NCI-H2227 (cell line): ENCODE measurements around the gene ZNF529.
"Not testable (repeated sequence)": the region's sequence is repeated elsewhere in the genome, so short reads cannot be mapped to it uniquely, and the experiment has no call there.

ENCODE experiments used
- DNase-seq: peaks from one replicate; lab custom pipeline; 2025; ENCODE audit not compliant: unreplicated experiment; lab: John Stamatoyannopoulos, UW

The ZNF529 gene

DNA sequence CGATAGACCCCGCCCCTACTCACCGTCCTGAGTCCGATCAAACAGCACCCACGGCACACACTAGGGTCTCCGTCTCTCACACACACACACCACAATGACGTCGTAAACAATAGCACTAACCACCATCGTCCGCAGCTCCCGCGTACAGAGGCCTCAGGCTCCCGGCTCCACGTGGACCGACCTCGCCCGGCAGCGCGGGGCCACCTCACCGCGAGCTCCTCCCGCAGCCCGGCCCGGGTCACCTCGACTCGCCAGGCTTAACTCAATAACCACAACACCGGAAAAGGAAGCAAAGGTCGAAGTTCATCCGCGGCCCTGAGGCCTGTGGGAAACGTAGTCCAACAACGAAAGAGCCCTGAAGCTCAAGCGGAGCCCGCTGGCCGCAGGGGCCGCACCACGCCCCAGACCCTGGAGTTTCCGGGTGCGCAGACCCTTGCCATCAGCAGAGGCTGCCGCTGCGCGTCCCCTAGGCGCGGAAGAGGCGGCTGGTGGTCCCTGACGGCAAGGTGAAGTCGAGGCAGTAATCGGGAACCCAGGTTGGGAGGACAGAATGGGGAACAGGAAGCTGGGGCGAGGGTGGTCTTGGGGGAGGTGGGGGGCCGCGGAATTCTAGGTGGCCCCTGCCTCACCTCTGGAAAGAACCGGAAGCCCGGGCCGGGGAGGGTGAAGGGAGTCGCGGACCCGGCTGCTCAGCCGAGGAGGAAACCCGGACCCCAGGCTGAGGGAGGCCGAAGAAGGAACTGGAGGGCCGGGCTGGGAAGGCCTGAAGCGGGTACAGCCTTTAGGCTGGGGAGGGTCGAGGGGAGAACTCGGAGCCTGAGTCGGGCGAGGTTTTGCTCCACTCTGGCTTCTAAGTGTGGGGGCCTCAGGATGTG lies at the start of gene ZNF529:
Gene ZNF529, minus strand, starts transcription at position 273 of the 875 bp plus-strand sequence. CDS start 946 bp downstream, outside the sequence.
- DNase-seq = peak; percentile 90

DNA sequence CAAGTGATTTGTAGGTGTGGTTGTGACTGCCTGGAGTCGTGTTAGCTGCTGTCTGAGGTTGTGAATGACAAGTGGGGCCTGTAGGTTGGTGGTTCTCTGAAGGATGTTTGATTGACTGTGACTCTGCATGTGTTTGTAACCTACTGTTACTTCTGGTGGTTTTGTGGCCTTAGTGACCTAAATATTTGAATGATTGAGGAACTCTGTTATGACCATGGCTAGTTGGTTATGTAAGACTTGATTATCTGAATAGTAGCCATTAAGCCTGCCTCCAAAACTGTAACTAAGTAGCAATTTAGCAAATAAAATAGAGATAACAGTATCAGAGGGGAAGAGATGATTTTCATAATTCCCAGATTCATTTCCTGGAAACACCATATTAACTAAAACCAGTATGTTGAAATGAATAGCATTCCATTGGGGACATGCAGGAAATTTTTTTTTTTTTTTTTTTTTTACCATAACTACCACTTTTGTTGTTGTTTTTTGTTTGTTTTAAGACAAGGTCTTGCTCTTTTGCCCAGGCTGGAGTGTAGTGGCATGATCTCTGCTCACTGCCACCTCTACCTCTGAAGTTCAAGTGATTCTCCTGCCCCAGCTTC lies 32.9 kb upstream of the ZNF529 start:
- DNase-seq = no peak

DNA sequence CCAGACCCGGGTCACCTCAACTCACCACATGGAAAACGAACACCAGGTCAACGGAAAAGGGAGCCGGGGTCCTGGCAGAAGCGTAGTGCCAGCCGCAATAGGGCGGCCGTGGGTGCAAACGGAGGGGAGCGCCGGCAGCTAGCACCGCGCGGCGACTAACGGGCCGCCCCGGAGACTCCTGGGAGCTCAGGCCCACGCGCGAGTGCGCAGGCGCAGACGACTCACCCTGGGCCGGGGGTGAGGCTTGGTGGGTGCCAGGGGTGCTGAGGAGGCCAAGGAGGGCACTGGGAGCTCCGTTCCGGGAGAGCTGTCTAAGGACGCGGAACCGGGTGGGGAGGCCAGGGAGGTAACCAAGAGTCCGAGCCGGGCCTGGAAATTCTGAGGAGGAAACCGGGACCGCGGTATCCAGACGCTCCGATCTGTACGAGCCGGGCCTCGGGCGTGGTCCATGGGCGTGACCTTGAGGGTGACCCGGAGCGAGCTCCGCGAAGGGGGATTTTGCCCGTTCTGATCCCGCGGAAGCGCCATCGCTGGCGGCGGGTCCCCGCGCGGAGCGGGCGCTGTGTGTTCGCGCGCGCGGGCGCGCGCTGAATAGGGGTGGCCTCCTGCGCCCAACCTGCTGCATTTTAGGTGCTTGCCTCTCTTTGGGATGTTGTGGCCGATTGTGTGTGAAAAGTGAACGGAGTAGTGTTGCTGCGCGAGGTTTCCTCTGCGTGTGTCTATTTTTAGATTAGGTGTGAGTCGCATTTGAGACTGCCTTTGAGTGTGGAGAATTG lies 32.2 kb upstream of the ZNF529 start, which contains the start of gene ZNF382:
Gene ZNF382, plus strand, starts transcription at position 213 of the 776 bp plus-strand sequence. CDS start 4,602 bp downstream, outside the sequence.
- no peak for DNase-seq

DNA sequence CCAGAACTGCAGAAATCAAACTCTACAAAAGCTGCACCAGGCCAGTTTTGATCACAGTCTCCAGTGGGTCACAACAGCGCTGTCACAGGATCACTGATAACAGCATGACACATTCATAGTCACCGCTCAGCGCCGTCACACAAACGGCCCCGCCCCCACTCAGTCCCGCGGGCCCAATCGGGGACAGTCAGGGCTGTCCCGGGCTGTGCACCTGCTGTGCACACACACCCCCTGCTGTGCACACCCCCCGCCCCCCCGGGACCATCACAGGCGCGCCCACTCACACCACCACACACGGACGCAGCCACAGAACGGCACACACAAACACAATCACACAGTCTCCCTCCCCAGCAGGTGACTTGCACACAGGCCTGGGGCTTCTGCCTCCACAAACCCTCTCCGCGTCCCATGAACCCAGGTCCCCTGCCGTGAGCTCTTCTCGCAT lies 31.6 kb upstream of the ZNF529 start:
- no peak for DNase-seq

DNA sequence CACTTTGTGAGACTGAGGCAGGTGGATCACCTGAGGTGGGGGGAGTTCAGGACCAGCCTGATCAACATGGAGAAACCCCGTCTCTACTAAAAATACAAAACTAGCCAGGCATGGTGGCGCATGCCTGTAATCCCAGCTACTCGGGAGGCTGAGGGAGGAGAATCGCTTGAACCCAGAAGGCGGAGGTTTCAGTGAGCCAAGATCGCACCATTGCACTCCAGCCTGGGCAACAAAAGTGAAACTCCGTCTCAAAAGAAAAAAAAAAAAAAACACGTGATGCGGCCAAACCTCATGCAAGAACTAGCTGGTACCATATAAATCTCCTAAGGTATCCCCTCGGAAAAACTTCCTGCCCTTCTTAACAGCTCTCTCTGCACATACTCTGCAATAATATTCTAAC lies 29.6 kb upstream of the ZNF529 start:
- not testable (repeated sequence) for DNase-seq

DNA sequence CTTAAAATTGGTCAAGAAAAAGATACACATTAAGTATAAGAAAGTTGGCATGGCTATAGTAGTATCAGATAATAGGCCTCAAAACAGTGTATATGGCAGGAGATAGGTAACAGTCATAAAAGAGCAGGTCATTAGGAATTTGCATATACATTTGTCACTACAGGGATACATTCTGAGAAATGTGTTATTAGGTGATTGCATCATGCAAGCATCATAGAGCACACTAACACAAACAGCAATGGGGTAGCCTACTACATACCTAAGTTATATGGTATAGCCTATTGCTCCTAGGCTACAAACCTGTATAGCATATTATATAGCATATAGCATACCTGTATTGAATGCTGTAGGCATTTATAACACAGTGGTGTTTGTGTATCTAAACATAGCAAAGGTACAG lies 6.2 kb upstream of the ZNF529 start:
- DNase-seq = no peak

DNA sequence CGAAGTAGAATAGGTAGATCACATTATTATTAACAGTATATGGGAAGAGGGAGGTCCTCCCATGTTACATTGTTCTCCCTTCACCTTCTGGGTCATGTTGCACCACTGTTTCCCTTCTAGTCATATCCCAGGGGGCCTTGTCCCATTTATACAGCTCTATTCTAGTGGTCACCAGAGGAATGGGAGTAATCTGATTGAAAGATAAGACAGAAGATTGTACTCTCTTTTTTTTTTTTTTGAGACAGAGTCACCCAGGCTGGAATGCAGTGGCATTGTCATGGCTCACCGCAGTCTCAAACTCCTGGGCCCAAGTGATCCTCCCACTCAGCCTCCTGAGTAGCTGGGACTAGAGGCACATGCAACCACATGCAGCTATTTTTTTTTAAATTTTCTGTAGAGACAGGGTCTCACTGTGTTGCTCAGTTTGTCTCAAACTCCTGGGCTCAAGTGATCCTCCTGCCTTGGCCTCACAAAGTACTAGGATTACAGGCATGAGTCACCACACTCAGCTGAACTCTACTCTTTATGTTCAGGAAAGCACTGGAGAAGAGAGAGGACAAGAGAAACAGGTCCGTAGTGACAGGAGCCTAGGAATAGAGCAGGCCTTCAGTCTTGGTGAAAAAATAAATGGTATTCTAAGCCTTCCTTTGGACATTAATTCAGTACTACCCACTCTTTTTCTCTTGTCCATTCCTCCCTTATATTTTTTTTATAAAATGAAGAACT lies 4.3 kb upstream of the ZNF529 start:
- no peak for DNase-seq

DNA sequence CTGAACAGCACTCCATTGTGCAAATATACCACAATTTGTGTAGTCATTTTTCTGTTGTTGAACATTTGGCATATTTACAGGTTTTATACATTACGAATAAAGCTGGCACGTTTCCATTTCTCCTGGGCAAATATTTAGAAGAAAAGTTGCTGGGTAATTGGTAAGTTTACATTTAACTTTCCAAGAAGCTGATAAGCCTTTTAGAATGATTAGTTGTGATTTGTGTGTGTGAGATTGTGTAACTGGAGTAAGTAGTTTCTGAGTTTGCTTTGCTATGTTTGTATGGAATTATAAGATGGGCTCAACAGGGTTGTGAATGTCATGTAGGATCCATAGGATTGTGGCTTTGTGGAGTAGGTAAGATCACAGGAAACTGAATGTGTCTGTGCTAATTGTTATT lies 1.6 kb upstream of the ZNF529 start:
- no peak for DNase-seq

DNA sequence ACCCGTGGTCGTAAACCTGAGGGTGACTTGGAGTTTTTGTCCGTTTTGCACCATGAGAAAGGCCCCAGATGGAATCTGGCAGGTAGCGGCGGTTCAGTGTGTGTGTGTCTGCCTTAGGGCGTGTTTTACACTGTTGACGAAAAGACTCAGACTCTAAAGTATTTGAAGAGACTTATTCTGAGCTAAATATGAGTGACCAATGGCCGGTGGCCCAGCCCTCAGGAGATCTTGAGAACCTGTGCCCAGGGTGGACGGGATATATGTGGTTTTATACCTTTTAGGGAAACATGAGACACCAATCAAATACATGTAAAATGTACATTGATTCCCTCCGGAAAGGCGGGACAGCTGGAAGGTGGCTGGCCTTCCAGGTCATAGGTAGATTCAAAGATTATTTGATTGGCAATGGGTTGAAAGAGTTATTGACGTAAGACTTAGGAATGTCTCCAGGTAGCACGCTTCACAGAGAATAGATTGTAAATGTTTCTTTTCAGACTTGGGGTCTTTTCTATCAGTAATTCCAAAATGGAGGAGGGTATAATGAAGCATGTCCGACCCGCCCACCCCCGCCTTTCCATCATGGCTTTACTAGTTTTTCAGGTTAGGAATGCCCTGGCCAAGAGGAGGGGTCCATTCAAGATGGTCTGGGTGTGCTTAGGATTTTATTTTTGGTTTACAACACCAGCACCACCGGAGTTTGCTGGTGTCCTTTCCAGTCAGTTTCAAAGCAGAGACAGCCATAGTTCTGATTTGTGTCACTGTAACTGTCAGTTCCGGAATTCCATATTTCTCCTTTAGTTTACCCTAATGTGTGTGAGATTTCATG lies 1.0 kb upstream of the ZNF529 start:
- peak; percentile 14 for DNase-seq

DNA sequence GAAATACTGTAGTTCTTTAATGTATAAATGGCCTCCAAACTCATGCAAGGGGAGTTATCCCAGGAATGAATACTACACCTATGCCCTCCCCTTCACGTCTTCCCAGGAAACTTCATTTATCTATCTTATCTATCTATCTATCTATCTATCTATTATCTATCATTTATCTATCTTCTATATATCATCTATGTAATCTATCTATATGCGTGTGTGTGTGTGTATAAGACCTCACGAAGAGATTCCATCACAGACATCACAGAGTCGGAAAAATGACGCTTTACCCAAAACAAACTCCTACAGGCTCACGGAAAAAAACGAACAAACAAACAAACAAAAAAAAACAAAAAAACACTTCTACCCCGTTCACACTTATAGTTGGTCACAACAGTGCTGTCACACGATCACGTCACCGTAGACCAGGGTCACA lies 486 bp downstream of the ZNF529 start:
- DNase-seq = no peak

DNA sequence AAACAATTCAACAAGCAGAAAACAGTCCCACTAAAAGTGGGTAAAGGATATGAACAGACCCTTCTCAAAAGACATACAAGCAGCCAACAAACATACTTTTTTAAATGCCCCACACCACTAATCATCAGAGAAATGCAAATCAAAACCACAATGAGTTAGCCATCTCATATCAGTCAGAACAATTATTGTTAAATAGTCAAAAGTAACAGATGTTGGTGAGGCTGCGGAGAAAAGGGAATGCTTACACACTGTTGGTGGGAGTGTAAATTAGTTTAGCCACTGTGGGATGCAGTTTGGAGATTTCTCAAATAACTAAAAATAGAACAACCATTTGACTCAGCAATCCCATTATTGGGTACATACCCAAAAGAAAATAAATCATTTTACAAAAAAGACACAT lies 8.7 kb downstream of the ZNF529 start:
- no peak for DNase-seq

DNA sequence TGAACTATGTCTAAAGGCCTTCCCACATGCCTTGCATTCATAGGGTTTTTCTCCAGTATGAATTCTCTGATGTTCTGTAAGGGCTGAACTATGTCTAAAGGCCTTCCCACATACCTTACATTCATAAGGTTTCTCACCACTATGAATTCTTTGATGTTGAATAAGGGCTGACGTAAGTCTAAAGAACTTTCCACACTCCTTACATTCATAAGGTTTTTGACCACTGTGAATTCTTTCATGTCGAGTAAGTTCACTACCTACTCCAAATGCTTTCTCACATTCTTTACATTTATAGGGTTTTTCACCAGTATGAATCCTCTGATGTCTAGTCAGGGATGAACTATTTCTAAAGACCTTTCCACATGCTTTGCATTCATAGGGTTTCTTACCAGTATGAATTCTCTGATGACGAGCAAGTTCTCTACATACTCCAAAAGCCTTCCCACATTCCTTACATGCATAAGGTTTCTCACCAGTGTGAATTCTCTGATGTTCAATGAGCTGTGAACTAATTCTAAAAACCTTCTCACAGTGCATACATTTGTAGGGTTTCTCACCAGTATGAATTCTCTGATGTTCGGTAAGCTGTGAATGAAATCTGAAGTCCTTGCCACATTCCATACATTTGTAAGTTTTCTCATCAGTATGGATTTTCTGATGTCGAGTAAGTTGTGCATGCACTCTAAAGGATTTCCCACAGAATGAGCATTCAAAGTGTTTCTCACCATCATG lies 25.9 kb downstream of the ZNF529 start:
- DNase-seq = no peak

DNA sequence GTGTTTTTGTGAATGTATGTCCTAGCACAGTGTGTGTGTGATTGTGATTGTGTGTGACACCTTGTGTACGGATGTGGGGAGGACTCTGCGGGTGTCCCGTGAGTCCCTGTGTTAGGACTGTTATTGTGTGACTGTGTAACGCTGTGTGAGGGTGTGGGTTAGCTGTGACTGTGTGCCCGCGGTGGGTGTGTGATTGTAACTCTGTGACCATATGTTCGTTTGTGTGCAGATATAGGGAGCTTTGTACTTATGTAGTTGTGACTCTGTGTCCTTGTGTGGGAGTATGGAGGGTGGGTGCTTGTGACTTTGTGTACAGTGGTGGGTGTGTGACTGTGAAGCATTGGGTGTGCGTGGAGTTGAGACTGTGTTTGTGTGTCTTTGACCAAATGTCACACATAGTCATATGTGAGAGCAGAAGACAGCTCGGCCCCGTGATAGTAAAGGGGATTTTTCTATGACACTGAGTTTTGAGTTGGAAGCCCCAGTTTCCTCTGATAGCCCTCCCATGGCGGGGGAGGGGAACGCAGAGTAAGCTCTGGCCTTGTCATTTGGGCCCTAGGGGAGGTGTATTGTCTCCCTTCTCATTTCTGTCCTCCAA lies 44.1 kb downstream of the ZNF529 start:
- no peak for DNase-seq

DNA sequence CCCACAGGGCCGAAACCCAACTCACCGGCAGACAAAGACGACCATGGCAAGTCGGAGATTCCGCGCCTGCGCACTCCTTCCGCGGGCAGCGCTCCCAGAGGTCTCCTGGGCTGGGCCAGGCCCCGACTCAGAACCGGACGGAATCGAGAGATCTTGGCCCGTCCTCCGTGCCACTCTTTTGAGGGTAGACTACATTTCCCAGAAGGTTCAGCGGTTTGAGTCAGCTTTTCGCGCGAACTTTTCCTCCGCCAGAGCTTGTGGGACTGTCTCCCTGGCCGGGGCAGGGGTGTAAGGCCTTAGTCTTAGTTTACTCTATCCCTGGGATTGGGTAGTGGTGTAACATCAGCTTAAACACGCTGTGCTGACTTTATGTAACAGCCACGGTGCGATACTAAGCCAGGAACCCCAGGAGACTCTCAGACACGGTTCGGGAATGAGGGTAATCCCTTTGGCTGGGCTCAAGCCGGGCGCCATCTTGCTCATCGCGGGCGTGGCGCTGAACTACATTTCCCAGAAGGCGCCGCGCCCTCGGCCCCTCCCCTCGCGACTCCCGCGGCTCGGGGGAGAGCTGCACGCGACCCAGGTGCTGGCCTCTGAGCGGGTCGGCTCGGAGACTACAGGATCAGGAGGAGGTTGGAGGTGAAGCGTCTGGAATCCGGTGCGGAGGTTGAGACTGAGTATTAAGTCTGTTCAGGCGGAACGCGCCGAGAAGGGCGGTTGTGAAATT lies 44.7 kb downstream of the ZNF529 start, which contains the start of gene ZNF260:
Gene ZNF260, minus strand, starts transcription at position 78 of the 727 bp plus-strand sequence. CDS start 13,033 bp downstream, outside the sequence.
- DNase-seq = peak; percentile 93

DNA sequence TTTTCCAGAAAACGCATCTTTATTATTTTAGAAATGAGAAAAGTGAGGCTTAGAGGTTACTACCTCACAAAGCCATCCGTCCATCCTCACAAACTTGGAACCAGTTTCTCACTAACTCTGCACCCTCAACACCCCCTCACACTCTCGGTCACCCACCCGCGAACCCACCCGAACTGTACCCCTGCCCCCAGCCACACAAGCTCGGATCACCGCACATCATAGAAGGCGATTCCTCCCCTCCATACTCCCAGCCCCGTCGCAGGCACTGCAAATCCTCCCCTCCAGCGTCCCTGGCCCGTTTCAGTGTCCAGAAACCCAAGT lies 45.3 kb downstream of the ZNF529 start:
- DNase-seq = no peak

DNA sequence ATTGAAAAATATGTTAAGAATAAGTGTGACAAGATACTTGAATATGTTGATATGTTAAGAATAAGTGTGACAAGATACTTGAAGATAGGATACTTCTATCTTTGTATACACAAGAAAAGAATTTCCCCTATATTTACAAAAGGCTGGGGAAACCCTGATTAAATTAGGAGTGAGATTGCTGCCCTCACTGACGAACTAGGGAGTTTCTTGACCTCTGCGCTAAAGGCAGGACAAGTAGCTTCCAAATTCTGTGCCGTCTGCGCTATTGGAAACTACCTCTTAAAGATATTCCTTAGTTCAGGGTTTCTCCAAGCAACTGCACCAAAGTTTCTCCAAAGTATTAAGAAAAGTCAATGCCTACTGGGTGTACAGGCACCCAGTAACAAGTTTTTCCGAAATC lies 45.8 kb downstream of the ZNF529 start:
- no peak for DNase-seq

DNA sequence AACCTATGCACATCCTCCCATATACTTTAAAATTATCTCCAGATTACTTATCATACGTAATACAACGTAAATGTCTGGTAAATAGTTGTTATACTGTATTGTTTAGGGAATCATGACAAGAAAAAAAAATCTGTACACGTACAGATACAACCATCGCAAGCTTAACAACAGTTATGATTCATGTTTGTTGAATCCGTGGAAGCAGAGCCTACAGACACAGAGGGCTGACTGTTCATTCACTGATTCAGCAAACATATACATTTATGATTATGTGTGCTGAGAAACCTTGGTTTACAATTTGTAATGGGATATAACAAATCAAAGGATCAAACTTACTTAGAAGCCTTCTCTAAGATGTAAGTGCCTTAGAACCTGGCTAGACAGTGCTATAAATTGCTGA lies 46.5 kb downstream of the ZNF529 start:
- no peak for DNase-seq

DNA sequence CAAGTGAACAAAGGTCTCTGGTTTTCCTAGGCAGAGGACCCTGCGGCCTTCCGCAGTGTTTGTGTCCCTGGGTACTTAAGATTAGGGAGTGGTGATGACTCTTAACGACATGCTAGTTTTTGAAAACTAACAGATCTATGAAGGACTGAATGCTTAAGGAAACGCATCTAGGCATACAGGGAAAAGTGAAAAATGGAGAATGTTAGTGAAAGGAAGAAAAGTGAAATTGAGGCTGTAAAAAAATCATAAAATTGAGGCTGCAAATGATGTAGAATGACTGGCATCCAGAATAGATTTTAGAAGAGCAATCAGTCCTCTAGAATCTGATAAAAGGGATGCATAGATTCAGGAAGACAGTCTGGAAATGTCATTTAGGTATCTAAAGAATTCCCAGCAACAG lies 48.5 kb downstream of the ZNF529 start:
- DNase-seq = no peak
